Epithelial cell of prostate (primary cell): ENCODE data around the gene CHST15.

Experiments used
- DNase-seq: peaks from one replicate; pipeline ENCODE4 v3.0.0-alpha.2; 2011; ENCODE audit warnings: low read depth, low spot score
- H3K27ac ChIP-seq: fragments of 450-650 bp; 2 replicates; pipeline ENCODE4 v1.5.1; 2017; ENCODE audit warnings: mild to moderate bottlenecking

The CHST15 gene

DNA sequence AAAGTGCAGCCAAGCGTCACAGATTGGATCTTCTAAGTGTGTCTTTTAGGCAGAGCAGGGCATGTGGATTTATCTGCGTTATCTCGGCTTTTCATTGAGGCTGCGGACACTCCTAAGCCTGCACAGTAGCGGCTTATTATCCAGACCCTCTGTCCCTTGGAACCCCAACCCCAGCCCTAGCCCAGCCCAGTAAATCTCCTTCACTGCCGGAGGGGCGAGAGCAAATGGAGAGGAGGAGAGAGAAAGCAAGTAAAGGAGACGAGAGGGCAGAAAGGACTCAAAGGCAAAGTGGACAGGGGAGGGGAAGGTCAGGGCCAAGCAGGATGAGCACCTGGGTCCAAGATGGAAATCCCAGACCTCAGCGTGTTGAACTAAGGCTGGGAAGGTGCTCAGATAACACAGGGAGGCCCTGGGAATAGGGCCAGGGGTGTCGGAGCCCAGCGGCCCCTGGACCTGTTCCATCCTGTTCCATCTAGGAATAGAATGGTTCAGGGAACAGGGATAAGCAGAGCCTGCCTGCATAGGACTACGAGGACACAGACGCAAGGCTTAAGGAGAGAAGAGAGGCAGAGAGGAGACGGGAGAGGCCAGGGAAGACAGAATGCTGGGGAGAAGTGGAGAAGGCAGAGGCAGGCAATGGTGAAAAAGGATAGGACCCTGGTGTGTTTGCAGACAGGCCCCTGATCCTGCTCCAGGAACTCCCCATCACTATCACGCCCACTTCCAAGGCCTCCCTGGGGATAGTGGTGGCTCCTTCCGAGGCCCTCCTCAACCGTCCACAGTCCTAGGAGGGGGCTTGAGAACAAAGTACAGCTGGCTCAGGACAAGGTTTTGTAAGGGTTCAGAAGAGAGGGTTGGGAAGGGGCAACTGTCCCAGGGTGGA is 99.6 kb downstream of the CHST15 start:
- no peak for DNase-seq
- H3K27ac ChIP-seq: no peak overlapping the region

- DNase-seq: no peak
- H3K27ac ChIP-seq: no peak overlapping the region
These were observed 101.5 kb downstream of the CHST15 start for GRCh38 chr10:123991611-123992570.

GRCh38 chr10:123990889-123991288 is 102.5 kb downstream of the CHST15 start:
- no peak for DNase-seq
- no peak overlapping the region for H3K27ac ChIP-seq

DNA sequence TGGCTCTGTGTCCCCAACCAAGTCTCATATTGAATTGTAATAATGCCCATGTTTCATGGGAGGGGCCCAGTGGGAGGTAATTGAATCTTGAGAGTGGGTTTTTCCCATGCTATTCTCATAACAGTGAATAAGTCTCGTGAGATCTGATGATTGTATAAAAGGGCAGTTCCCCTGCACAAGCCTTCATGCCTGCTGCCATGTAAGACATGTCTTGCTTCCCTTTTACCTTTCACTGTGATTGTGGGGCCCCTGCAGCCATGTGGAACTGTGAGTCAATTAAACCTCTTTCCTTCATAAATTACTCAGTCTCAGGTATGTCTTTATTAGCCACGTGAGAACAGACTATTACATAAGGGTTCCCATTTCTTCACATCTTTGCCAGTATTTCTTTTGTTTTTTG is 104.7 kb downstream of the CHST15 start:
- DNase-seq: no peak
- no peak overlapping the region for H3K27ac ChIP-seq

GRCh38 chr10:123986736-123987135 is 106.7 kb downstream of the CHST15 start:
- no peak overlapping the region for H3K27ac ChIP-seq

GRCh38 chr10:123974406-123974805 is 119.0 kb downstream of the CHST15 start:
- H3K27ac ChIP-seq: no peak overlapping the region
- no peak for DNase-seq

More at GRCh38 chr10:123986736-123987135, 106.7 kb downstream of the CHST15 start:
- DNase-seq: peak; percentile 29

DNA sequence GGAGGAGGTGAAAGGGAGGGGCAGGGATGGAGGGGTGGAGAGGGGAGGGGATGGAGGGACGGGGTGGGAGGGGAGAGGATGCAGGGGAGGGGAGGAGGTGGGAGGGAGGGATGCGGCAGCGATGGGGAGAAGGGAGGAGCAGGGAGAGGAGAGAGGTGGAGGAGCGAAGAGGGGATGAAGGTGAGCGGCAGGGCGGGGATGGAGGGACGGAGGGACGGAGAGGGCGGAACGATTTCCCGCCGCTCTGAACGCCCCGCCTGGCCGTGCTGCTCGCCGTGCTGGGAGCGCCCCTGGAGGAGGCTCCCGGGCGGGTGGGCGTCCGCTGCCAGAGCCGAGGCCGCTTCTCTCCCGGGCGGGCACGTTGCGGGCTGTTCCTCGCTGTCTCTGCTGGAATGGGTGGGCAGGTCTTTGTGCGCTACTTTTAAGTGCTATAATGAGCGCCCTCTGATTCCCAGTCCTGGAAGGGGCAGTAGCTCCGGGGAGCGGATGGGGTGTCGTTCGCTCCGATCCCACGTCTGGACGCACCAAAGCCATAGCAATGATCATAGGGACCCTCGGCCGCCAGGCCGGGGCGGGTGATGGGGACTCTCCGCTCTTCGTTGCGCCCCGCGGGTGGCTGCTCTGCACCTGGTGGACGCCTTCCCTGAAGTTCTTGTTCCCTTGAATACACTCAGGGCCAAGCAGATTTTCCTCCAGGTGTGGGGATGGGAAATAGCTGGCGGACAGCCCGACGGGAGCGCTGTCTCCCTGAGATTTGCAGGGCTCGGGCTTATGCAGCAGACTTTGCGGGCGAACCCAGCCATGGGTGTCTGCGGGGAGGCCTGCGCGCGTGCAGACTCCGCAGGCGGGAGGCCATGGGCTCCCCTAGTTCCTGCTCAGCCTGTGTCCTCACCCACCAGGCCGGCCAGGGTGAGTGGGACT is 120.7 kb downstream of the CHST15 start:
- no peak overlapping the region for H3K27ac ChIP-seq
- DNase-seq: no peak

DNA sequence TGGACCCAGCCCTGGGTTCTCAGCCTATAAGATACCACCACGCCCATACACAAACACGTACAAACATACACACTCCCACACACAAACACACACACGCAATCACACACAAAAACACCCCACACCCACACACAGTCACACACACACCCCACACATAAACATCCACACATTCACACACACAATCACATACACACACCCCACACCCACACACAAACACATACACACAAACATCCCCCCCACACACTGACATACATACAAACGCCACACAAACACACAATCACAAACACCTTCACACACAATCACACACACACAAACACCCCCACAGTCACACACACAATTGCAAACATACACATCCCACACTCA is 122.5 kb downstream of the CHST15 start:
- H3K27ac ChIP-seq: no peak overlapping the region
- DNase-seq: no peak

DNA sequence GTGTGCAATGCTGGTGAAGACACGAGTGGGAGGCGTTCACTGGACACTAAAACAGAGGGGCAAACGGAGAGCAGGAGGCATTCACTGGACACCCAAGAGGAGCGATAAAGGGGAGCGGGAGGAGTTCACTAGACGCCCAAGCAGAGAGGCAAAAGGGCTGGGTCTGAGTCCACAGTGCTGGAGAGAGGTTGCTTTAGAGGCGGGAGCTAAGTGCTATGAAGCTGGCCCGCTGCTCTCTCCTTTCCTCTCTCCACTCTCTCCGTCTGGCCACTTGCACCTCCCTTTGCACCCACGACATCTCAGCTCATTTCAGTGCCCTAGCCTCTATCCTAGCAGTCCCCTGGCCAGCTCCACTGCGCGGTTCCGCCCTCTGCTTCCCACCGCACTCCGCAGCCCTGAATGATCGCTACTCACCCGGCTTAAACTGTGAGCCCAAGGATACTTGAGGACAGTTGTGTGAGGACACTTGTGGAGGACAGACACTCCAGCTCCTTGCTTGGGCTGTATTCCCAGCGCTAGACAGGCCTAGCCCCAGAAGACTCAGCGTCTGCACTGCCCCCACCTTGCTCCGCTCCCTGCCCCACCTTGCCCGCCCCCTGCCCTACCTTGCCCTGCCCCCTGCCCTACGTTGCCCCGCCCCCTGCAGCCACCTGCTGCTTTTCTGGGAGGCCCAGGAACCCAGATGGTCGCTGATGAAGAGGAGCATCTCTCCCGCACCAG is 123.0 kb downstream of the CHST15 start:
- no peak overlapping the region for H3K27ac ChIP-seq
- no peak for DNase-seq

DNA sequence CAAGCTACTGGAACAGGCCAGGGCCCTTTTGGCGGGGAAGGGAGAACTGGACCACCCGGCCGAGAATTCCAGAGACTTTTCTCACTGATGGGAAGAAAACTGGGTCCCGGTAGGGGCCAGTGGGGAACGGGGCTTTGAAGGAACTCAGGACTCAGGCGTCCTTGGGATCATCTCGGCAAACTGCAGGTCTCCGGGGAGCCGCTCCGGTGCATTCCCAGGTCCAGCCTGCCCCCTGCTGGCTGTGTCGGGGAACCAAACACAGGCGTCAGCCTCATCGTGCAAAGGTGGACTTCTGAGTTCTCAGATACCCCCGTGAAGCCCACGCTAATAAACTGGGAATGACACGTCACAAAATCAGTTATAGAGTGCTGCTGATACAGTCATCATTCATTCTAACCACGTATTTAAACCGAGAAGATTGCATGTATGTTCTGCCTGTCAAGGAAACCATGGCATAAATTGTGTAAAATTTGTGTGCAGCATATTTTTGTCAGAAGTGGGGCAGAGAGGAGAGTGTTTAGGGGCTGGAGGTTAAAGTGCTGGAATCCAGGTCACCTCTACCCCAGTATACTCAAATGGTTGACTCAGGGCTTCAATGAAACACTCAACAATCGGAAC is 125.7 kb downstream of the CHST15 start:
- no peak overlapping the region for H3K27ac ChIP-seq
- no peak for DNase-seq

GRCh38 chr10:123966896-123967231 is 126.5 kb downstream of the CHST15 start:
- DNase-seq: no peak
- no peak overlapping the region for H3K27ac ChIP-seq

DNA sequence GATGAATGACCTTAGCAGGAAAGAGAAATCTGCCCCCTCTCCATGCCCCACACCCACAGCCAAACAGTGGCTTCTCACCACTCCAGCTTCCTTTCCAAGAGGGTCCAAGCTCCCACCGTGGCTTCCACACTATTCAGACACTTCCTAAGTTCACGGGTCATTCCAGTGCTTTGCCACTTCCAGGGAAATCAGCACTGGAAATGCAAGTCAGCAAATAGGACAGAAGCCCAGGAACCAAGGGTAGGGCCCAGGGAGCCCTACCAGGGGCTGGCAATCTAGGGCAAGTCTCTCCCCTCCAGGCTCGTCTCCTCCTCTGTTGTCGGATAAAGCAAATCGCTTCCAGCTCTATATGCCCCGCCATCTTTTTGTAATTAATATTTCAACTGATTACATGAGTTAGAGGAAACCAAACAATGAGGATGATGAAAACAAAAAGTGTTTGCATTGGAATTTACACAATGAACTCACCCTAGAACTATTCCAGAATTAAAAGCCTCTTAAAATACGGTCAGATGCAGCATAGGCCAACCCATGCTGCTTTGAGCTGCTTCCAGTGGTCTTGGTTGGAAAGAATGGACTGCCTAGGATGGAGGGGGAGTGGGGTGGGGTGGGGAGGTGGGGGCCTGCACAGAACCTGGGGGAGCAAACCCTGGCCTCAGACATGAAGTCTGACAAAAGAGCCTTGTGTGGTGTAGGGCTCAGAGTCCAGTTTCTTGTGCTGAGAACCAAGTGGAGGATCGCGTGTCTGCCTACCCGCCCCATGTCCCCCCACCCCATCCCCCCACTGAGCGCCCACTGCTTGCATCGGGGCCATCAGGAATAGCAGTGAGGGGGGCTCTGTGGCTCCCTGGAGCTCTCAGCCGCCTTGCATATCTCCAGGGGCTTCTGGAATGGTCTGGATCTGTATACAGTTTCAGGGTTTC is 127.2 kb downstream of the CHST15 start:
- DNase-seq: no peak
- H3K27ac ChIP-seq: no peak overlapping the region

DNA sequence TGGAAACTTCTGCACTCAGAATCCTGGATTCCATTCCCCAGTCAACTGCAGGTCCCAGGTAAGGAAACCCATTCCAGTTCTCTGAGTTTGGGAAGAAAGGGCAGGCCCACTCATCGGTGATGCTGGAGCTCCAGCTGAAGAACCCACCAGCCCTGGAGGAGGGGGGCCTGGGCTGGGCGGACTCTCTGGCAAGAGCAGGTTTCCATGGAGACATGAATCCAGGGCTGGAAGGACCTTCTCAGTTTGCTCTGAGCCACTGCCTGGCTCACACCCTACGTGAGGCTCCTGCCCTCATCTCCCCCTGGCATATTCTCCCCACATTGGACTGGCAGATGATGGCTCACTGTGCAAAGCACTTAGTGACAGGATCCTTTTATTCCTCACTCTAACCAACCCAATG is 128.4 kb downstream of the CHST15 start:
- DNase-seq: no peak
- no peak overlapping the region for H3K27ac ChIP-seq

DNA sequence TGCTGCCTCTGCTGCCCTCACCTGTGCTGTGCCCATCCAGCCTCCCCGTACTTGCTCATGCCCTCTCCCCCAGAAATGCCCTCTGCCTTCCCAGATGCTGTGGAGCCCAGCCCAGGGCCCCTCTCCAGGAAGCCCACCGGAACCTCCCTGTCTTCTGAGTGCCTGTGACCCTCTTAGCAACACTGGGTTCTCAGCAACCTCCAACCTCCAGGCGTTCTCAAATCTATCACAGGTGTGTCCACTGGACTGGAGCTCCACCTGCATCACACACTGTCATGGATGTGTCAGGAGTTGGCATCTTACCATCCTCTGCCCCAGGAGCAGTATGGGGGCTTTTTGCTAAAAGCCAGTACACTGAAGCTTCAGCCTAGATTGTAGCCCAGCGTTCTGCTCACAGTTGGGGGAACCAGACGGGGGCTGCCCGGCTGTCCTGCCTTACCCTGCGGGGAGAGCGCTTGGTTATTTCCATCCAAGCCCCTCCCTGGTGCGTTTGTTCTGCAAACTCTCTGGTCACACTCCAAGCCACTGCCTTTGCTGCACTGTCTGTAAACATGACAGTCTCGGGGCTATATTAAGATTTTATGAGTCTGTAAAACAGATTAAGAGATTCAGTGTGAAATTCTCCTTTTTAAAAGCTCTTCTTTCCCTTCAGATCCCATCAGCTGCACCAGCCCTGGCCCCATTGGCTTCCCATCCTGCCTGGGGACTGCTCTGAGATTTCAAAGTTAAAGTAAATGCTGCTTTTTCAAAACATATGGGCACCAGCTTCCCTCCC is 130.5 kb downstream of the CHST15 start:
- no peak for DNase-seq
- no peak overlapping the region for H3K27ac ChIP-seq

- no peak for DNase-seq
- H3K27ac ChIP-seq: no peak overlapping the region
These were observed 135.2 kb downstream of the CHST15 start for GRCh38 chr10:123958241-123958640.
